ENCODE results near the gene MOSMO. TPM values are rescaled to one million over a fixed set of nuclear protein-coding genes. Genes with fewer than 3 reads are reported as not detected.

MOSMO gene
- 16.0 and 17.6 TPM in 2 replicates for total RNA-seq

- intact Hi-C loops (cut with micrococcal nuclease), result loop anchor here (1.0 kb wide), 4 partner anchors 48 to 291 kb away; partner anchors contain the start of gene UQCRC2
Measured at GRCh38 chr16:22007509-22008214, at the start of gene MOSMO. Gene MOSMO (plus strand): TSS chr16:22008111. CDS start chr16:22008302, 191 bp downstream.

- intact Hi-C loops (cut with micrococcal nuclease), result loop anchor here (10.0 kb wide), 2 partner anchors 454 to 476 kb away; no protein-coding TSS in a partner anchor
Measured at GRCh38 chr16:21959050-21959449, 48.9 kb upstream of the MOSMO start.

GRCh38 chr16:21962475-21962874 lies 45.4 kb upstream of the MOSMO start:
- intact Hi-C loops (cut with micrococcal nuclease), result no loop called here

GRCh38 chr16:21963887-21964286 lies 44.0 kb upstream of the MOSMO start:
- intact Hi-C loops (cut with micrococcal nuclease), result no loop called here

GRCh38 chr16:21964353-21964752 lies 43.6 kb upstream of the MOSMO start:
- intact Hi-C loops (cut with micrococcal nuclease), result no loop called here

GRCh38 chr16:21971856-21972255 lies 36.1 kb upstream of the MOSMO start:
- intact Hi-C loops (cut with micrococcal nuclease), result no loop called here

- intact Hi-C loops (cut with micrococcal nuclease), result no loop called here
Measured at GRCh38 chr16:21973945-21974344, 34.0 kb upstream of the MOSMO start.

GRCh38 chr16:21980032-21980431 lies 27.9 kb upstream of the MOSMO start:
- intact Hi-C loops (cut with micrococcal nuclease), result no loop called here

- intact Hi-C loops (cut with micrococcal nuclease), result no loop called here
Measured at GRCh38 chr16:21982108-21982507, 25.8 kb upstream of the MOSMO start.

GRCh38 chr16:21984062-21984461 lies 23.8 kb upstream of the MOSMO start:
- intact Hi-C loops (cut with micrococcal nuclease), result no loop called here

- intact Hi-C loops (cut with micrococcal nuclease), result no loop called here
Measured at GRCh38 chr16:21985524-21985923, 22.4 kb upstream of the MOSMO start.

- intact Hi-C loops (cut with micrococcal nuclease), result no loop called here
Measured at GRCh38 chr16:21986692-21987246, 21.1 kb upstream of the MOSMO start.

- intact Hi-C loops (cut with micrococcal nuclease), result no loop called here
Measured at GRCh38 chr16:21987498-21987897, 20.4 kb upstream of the MOSMO start.

- intact Hi-C loops (cut with micrococcal nuclease), result no loop called here
Measured at GRCh38 chr16:21989133-21989532, 18.8 kb upstream of the MOSMO start.

- intact Hi-C loops (cut with micrococcal nuclease), result no loop called here
Measured at GRCh38 chr16:21989751-21990150, 18.2 kb upstream of the MOSMO start.

- intact Hi-C loops (cut with micrococcal nuclease), result no loop called here
Measured at GRCh38 chr16:21990381-21990944, 17.4 kb upstream of the MOSMO start.

GRCh38 chr16:21991621-21992020 lies 16.3 kb upstream of the MOSMO start:
- intact Hi-C loops (cut with micrococcal nuclease), result no loop called here

- intact Hi-C loops (cut with micrococcal nuclease), result no loop called here
Measured at GRCh38 chr16:21994856-21995465, 12.9 kb upstream of the MOSMO start.

GRCh38 chr16:21996923-21997696 lies 10.8 kb upstream of the MOSMO start:
- intact Hi-C loops (cut with micrococcal nuclease), result no loop called here

GRCh38 chr16:21997697-21998480 lies 10.0 kb upstream of the MOSMO start:
- intact Hi-C loops (cut with micrococcal nuclease), result no loop called here

GRCh38 chr16:22001591-22001990 lies 6.3 kb upstream of the MOSMO start:
- intact Hi-C loops (cut with micrococcal nuclease), result loop anchor here (1.0 to 2.0 kb wide), 4 partner anchors 76 to 295 kb away; partner anchors contain the start of gene POLR3E
